GM19452 (cell line): ENCODE results near the gene VCAN.
A peak's percentile ranks its signal among the peaks of the same experiment; 100 is the strongest.

Source experiments
- ATAC-seq: cut with Tn5 transposase; IDR thresholded peaks from one replicate; pipeline ENCODE4 v1.9.1; 2021; ENCODE audit not compliant: unreplicated experiment

VCAN gene

GRCh38 chr5:83527722-83528438 is 56.3 kb downstream of the VCAN start:
- no peak for ATAC-seq

- no peak for ATAC-seq
These were observed 56.9 kb downstream of the VCAN start for GRCh38 chr5:83528439-83528769.

- no peak for ATAC-seq
These were observed 58.6 kb downstream of the VCAN start for GRCh38 chr5:83530193-83530592.

- ATAC-seq: no peak
These were observed 60.1 kb downstream of the VCAN start for GRCh38 chr5:83531661-83532060.

- ATAC-seq: peak; percentile 83
These were observed 67.4 kb downstream of the VCAN start for GRCh38 chr5:83538786-83539462.

GRCh38 chr5:83539463-83539790 is 67.9 kb downstream of the VCAN start:
- ATAC-seq: no peak

- no peak for ATAC-seq
These were observed 68.6 kb downstream of the VCAN start for GRCh38 chr5:83540105-83540504.

GRCh38 chr5:83540783-83541182 is 69.2 kb downstream of the VCAN start:
- ATAC-seq: no peak

- no peak for ATAC-seq
These were observed 71.3 kb downstream of the VCAN start for GRCh38 chr5:83542839-83543238.

GRCh38 chr5:83543898-83544297 is 72.4 kb downstream of the VCAN start:
- no peak for ATAC-seq

GRCh38 chr5:83547161-83547560 is 75.6 kb downstream of the VCAN start:
- ATAC-seq: no peak

GRCh38 chr5:83547889-83548288 is 76.3 kb downstream of the VCAN start:
- no peak for ATAC-seq

- no peak for ATAC-seq
These were observed 77.0 kb downstream of the VCAN start for GRCh38 chr5:83548581-83548980.

GRCh38 chr5:83549076-83549475 is 77.5 kb downstream of the VCAN start:
- ATAC-seq: no peak

- ATAC-seq: no peak
These were observed 78.1 kb downstream of the VCAN start for GRCh38 chr5:83549674-83550073.

- ATAC-seq: no peak
These were observed 80.3 kb downstream of the VCAN start for GRCh38 chr5:83551821-83552220.

GRCh38 chr5:83552275-83552674 is 80.7 kb downstream of the VCAN start:
- ATAC-seq: no peak

GRCh38 chr5:83553000-83553486 is 81.5 kb downstream of the VCAN start:
- ATAC-seq: no peak

GRCh38 chr5:83554133-83554532 is 82.6 kb downstream of the VCAN start:
- ATAC-seq: no peak

GRCh38 chr5:83554686-83555085 is 83.1 kb downstream of the VCAN start:
- no peak for ATAC-seq

GRCh38 chr5:83555263-83555662 is 83.7 kb downstream of the VCAN start:
- no peak for ATAC-seq

- ATAC-seq: peak; percentile 72
These were observed 84.6 kb downstream of the VCAN start for GRCh38 chr5:83556190-83556589.
